Endothelial cell of umbilical vein (primary cell): ENCODE results near the gene TOP2B. TPM values are rescaled to one million over a fixed set of nuclear protein-coding genes. Genes with fewer than 3 reads are reported as not detected.

ENCODE experiments used
- BruUV-seq: library from RNA; stranded (reverse); fragments of 400-500 nt; replicated peaks from 2 replicates; lab custom pipeline; 2021; lab: Mats Ljungman, UMichigan
- CTCF ChIA-PET: fragments of 300-600, 350-600 bp; sonication (Branson Sonifier 250); formaldehyde crosslinking; loops from one replicate; lab custom pipeline; 2021; ENCODE audit warnings: antibody characterized with exemption, inconsistent platforms; lab: Charles Lee
- POLR2A ChIA-PET: fragments of 300-600, 350-600 bp; sonication (Branson Sonifier 250); formaldehyde crosslinking; loops from one replicate; lab custom pipeline; 2021; ENCODE audit warnings: antibody characterized with exemption, inconsistent platforms; lab: Charles Lee
- DNase-seq: peaks from one replicate; pipeline ENCODE4 v3.0.0-alpha.2; 2011; ENCODE audit warnings: low read depth, low spot score
- FAIRE-seq: peaks from 2 replicates; lab custom pipeline; 2011; peaks lifted over from hg19 to GRCh38; lab: Jason Lieb, UNC
- H2AFZ ChIP-seq: 2 replicates; pipeline ENCODE4 v1.6.0; 2012; ENCODE audit warnings: low read depth, low read length, control low read depth, inconsistent platforms
- H3K27ac ChIP-seq: 2 replicates; pipeline ENCODE4 v1.5.1; 2011; ENCODE audit warnings: low read depth, mild to moderate bottlenecking, control low read depth, low read length, moderate library complexity; ENCODE audit not compliant: insufficient read depth
- H3K27me3 ChIP-seq, 2 experiments: 2 replicates each; pipeline versions ENCODE4 v1.6.0 to v1.6.1; 2011; ENCODE audit warnings: low read length in 2 of 2, mixed read lengths in 1 of 2; ENCODE audit not compliant: control insufficient read depth in 2 of 2, insufficient read depth in 2 of 2
- H3K36me3 ChIP-seq, 2 experiments: 2 replicates in 1 of 2; 3 replicates in 1 of 2; pipeline ENCODE4 v1.5.1; 2011; ENCODE audit warnings: low read length in 2 of 2, mild to moderate bottlenecking in 1 of 2, moderate library complexity in 1 of 2; ENCODE audit not compliant: control insufficient read depth in 2 of 2, insufficient read depth in 2 of 2; ENCODE audit errors: extremely low read depth in 1 of 2
- H3K4me1 ChIP-seq: 3 replicates; pipeline ENCODE4 v1.5.1; 2011; ENCODE audit warnings: mild to moderate bottlenecking, low read length; ENCODE audit not compliant: control insufficient read depth, insufficient read depth; ENCODE audit errors: extremely low read depth
- H3K4me2 ChIP-seq: 2 replicates; pipeline ENCODE4 v1.6.1; 2011; ENCODE audit warnings: low read length, control low read depth, mixed read lengths; ENCODE audit not compliant: insufficient read depth
- H3K4me3 ChIP-seq, 3 experiments: fragments of 200-600 bp in 1 of 3; sonication (generic), shearing (Covaris generic) in 1 of 3; replicated peaks in 1 of 3; 2 replicates each; pipeline ENCODE4 v1.5.1; 2011 to 2016; ENCODE audit warnings: control low read depth in 3 of 3, low read length in 3 of 3, mild to moderate bottlenecking in 2 of 3, inconsistent platforms in 1 of 3, low read depth in 1 of 3, moderate library complexity in 1 of 3; ENCODE audit not compliant: insufficient read depth in 1 of 3
- H3K79me2 ChIP-seq: 2 replicates; pipeline ENCODE4 v1.6.0; 2012; ENCODE audit warnings: low read length, inconsistent platforms; ENCODE audit not compliant: control insufficient read depth, insufficient read depth
- H3K9ac ChIP-seq: replicated peaks from 2 replicates; pipeline ENCODE3; 2011; ENCODE audit warnings: low read length, control low read depth; ENCODE audit not compliant: insufficient read depth; ENCODE audit errors: extremely low read depth
- H3K9me1 ChIP-seq: replicated peaks from 3 replicates; pipeline ENCODE4 v1.6.0; 2011; ENCODE audit warnings: mild to moderate bottlenecking, low read length; ENCODE audit not compliant: control insufficient read depth, insufficient read depth; ENCODE audit errors: extremely low read depth
- H3K9me3 ChIP-seq: replicated peaks from 2 replicates; pipeline ENCODE4 v1.5.1; 2012; ENCODE audit warnings: low read length, inconsistent platforms; ENCODE audit not compliant: control insufficient read depth, insufficient read depth
- H4K20me1 ChIP-seq: replicated peaks from 2 replicates; pipeline ENCODE3; 2011; ENCODE audit warnings: mild to moderate bottlenecking, low read length; ENCODE audit not compliant: control insufficient read depth, insufficient read depth; ENCODE audit errors: extremely low read depth
- CTCF ChIP-seq, 2 donors: IDR thresholded peaks; 1 replicate in 1 of 2; 2 replicates in 1 of 2; pipeline ENCODE4 v1.5.1; 2011; ENCODE audit warnings: low read length in 2 of 2, mild to moderate bottlenecking in 2 of 2, moderate library complexity in 2 of 2, control low read depth in 1 of 2, inconsistent platforms in 1 of 2, low read depth in 1 of 2; ENCODE audit not compliant: insufficient read depth in 1 of 2; ENCODE audit errors: extremely low read depth in 1 of 2
- FOS ChIP-seq: IDR thresholded peaks from 2 replicates; pipeline ENCODE4 v1.6.1; 2011; ENCODE audit warnings: mild to moderate bottlenecking, low read length, moderate library complexity, borderline replicate concordance; ENCODE audit not compliant: insufficient read depth
- POLR2A ChIP-seq: IDR thresholded peaks from 2 replicates; pipeline ENCODE4 v1.6.1; 2012; ENCODE audit warnings: low read depth, mild to moderate bottlenecking, control low read depth, low read length
- POLR2AphosphoS5 ChIP-seq: IDR thresholded peaks from 2 replicates; pipeline ENCODE4 v1.6.1; 2012; ENCODE audit warnings: low read depth, mild to moderate bottlenecking, control low read depth, low read length, moderate library complexity; ENCODE audit not compliant: insufficient read depth
- dilution Hi-C: fragments of 300-500 bp; cut with MboI; formaldehyde crosslinking; loops from one replicate; pipeline ENCODE4 v1.15.0; 2019; ENCODE audit warnings: low sequenced_read_pairs; ENCODE audit not compliant: extremely low pct_ligation_motif_present
- intact Hi-C: fragments of 100-400 bp; cut with micrococcal nuclease; formaldehyde crosslinking; loops from one replicate; pipeline ENCODE4 v1.10.0; 2022
- polyA plus RNA-seq, 4 experiments: library from polyadenylated mRNA; depleted of rRNA in 3 of 4; stranded (reverse) in 3 of 4; unstranded in 1 of 4; fragments of >200 nt; gene quantifications; 2 replicates each; pipeline versions ENCODE4 v1.2.1 to v1.2.3, GENCODE V29; 2011 to 2012; ENCODE audit warnings: missing spikeins in 1 of 4
- total RNA-seq: library from RNA; stranded (reverse); gene quantifications from 2 replicates; pipeline ENCODE4 v1.2.3, GENCODE V29; 2021

TOP2B gene
- total and polyA plus RNA-seq, 2 donors (not counting 3 experiments of a cell fraction or from before 2014, with no cell fraction given) = 20.4 to 98.9 TPM

- no peak overlapping the region for H3K4me3 ChIP-seq
- peaks cover 0 to 4% of the 10 kb centered on the region in 2 experiments for H3K36me3 ChIP-seq
- dilution Hi-C loops = no loop called here
- H2AFZ ChIP-seq = no peak overlapping the region
- intact Hi-C loops = no loop called here
- DNase-seq (no peak), FAIRE-seq (no peak)
- H3K27me3 ChIP-seq = no peaks in the 10 kb centered on the region
- TF ChIP-seq CTCF (IDR thresholded peaks at IDR 0.05; ENCODE audit: extremely low read depth in 1 of 2, insufficient read depth in 1 of 2, low read depth in 1 of 2, low read length in 2 of 2) (peak in 1 of 2 donors; percentile 16), FOS (no peak)
- no peaks in the 10 kb centered on the region for H3K9me3 ChIP-seq
- no peaks in the 10 kb centered on the region for H3K79me2 ChIP-seq
- H3K27ac ChIP-seq = no peak overlapping the region
- H3K9ac ChIP-seq = no peak overlapping the region
- POLR2A ChIA-PET = no interaction called here
- no peaks in the 10 kb centered on the region for H4K20me1 ChIP-seq
- CTCF ChIA-PET = interaction anchor here (0.7 to 1.4 kb wide), 3 partner anchors 18 to 545 kb away, joined by 3 to 4 read pairs (median 4); no protein-coding TSS in a partner anchor
- no peaks in the 10 kb centered on the region for H3K9me1 ChIP-seq
- no TSS peak for BruUV-seq
- no peak overlapping the region for H3K4me2 ChIP-seq
- no peaks in the 10 kb centered on the region for H3K4me1 ChIP-seq
Observed at GRCh38 chr3:25566358-25566920, 98.3 kb downstream of the TOP2B start.

- Histone ChIP-seq H3K4me1 (no peaks in the 10 kb centered on the region), H3K27ac (no peak overlapping the region), H2AFZ (no peak overlapping the region), H3K36me3 (no peaks in the 10 kb centered on the region), H3K4me2 (no peak overlapping the region), H3K9me3 (no peaks in the 10 kb centered on the region), H4K20me1 (no peaks in the 10 kb centered on the region), H3K9me1 (no peaks in the 10 kb centered on the region), H3K79me2 (no peaks in the 10 kb centered on the region), H3K4me3 (no peak overlapping the region), H3K9ac (no peak overlapping the region), H3K27me3 (no peaks in the 10 kb centered on the region)
- intact Hi-C loops = no loop called here
- dilution Hi-C loops = no loop called here
- no peak for TF ChIP-seq POLR2A
- TF ChIP-seq POLR2AphosphoS5 = no peak
- ChIA-PET POLR2A (no interaction called here), CTCF (interaction anchor here (0.7 to 1.4 kb wide), 2 partner anchors 17 to 28 kb away, joined by 4 read pairs; no protein-coding TSS in a partner anchor)
- DNase-seq = no peak
- BruUV-seq = no TSS peak
- FAIRE-seq = no peak
Observed at GRCh38 chr3:25565807-25566206, 98.9 kb downstream of the TOP2B start.
